Measurements from ENCODE around the gene HNMT.

The HNMT gene

GRCh38 chr2:137969418-137969765, 5.1 kb downstream of the HNMT start:
- Histone ChIP-seq H3K9me3 (ENCODE audit: control insufficient read depth, insufficient read depth, low read depth, low read length) (no peaks in the 10 kb centered on the region), H3K27ac (ENCODE audit: extremely low read depth, low read depth, low read length) (no peak overlapping the region), H3K4me1 (ENCODE audit: control insufficient read depth, insufficient read depth, low read length) (0 out of 2 replicates have a peak, but pooled peaks cover 3% of the 10 kb centered on the region), H3K36me3 (ENCODE audit: control insufficient read depth in 2 of 2, insufficient read depth in 1 of 2, low read length in 2 of 2) (no peaks in the 10 kb centered on the region), H3K4me3 (ENCODE audit: low read depth, low read length) (no peak overlapping the region)
- ChIA-PET CTCF (no interaction called here), POLR2A (no interaction called here)
- TF ChIP-seq ZEB2 (tag by site-specific recombination; IDR thresholded peaks at IDR 0.05) (no peak), ZNF335 (tag by site-specific recombination; conservative IDR thresholded peaks at IDR 0.05) (no peak), CTCF (tag by site-specific recombination; IDR thresholded peaks at IDR 0.05) (no peak), ZBTB20 (tag by site-specific recombination; IDR thresholded peaks at IDR 0.05) (no peak), PATZ1 (tag by site-specific recombination; IDR thresholded peaks at IDR 0.05) (no peak), ZNF426 (tag by site-specific recombination; IDR thresholded peaks at IDR 0.05) (no peak), ZNF266 (tag by site-specific recombination; IDR thresholded peaks at IDR 0.05; ENCODE audit: low read depth) (no peak), INSM2 (tag by site-specific recombination; IDR thresholded peaks at IDR 0.05) (no peak), ZNF658 (tag by site-specific recombination; IDR thresholded peaks at IDR 0.05) (no peak), ZNF16 (tag by site-specific recombination; IDR thresholded peaks at IDR 0.05; ENCODE audit: low read depth) (no peak), ZNF660 (tag by site-specific recombination; IDR thresholded peaks at IDR 0.05) (no peak), SP3 (tag by site-specific recombination; IDR thresholded peaks at IDR 0.05) (no peak), ZNF830 (tag by site-specific recombination; IDR thresholded peaks at IDR 0.05; ENCODE audit: low read depth) (no peak), ZBTB10 (tag by site-specific recombination; IDR thresholded peaks at IDR 0.05) (no peak), REST (tag by site-specific recombination; IDR thresholded peaks at IDR 0.05) (no peak), ZNF473 (tag by site-specific recombination; IDR thresholded peaks at IDR 0.05) (no peak)
